Subcutaneous adipose tissue (tissue), 4 donors: ENCODE data around the gene PLEKHG7. TPM values are rescaled to one million over a fixed set of nuclear protein-coding genes. Genes with fewer than 3 reads are reported as not detected.

Experiments used
- CTCF ChIP-seq: fragments of 450-650 bp; IDR thresholded peaks from one replicate; pipeline ENCODE4 v1.5.1; 2016; ENCODE audit warnings: low read depth, mild to moderate bottlenecking, control low read depth, antibody characterized with exemption, moderate library complexity
- total RNA-seq, 4 donors: library from RNA; depleted of rRNA; stranded (reverse); fragments of >200 nt; gene quantifications; one replicate each; pipeline ENCODE4 v1.1.0, GENCODE V29; 2016

PLEKHG7 gene
- total RNA-seq, 4 donors from 2014 or later, result not detected

- TF ChIP-seq CTCF, result no peak
Observed at GRCh38 chr12:92736605-92737004, 33.8 kb downstream of the PLEKHG7 start.

- no peak for TF ChIP-seq CTCF
Observed at GRCh38 chr12:92737855-92738850, 35.4 kb downstream of the PLEKHG7 start.

DNA sequence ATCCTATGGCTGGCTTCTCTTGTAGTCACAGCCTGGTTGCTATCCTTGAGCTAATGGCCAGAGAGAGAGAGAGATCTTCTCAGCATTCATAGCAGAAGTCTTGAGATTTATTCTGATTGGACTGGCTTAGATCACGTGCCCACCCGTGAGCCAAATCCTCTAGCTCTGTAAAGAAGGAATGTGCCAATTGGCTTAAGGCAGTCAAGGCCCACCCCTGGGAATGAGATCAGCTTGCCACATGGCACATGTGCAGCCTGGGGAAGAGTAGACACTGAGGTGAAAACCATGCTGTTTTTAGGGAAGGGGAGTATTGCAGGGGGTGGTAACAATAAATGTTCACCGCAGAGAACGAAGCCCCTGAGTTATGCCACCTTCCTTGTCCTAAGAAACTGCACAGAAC, 36.3 kb downstream of the PLEKHG7 start:
- TF ChIP-seq CTCF, result no peak

DNA sequence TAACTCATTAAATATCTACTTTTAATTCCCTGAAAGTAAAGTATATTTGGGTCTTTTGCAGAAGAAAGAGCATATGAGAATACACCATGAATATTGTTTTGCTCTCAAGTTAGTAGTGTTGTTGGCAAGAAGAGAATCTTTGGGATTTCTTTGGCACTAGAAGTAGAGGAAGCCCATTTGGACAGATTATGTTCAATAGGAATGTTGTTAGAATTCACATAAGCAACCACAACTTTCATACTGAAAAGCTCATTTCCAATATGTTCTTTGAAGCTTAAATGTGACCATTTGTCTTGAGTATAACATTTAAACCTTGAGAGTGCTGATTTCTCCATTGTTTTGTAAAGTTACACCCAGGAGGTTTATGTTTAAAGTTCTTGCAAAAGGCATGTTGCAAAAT, 37.6 kb downstream of the PLEKHG7 start:
- TF ChIP-seq CTCF, result no peak

DNA sequence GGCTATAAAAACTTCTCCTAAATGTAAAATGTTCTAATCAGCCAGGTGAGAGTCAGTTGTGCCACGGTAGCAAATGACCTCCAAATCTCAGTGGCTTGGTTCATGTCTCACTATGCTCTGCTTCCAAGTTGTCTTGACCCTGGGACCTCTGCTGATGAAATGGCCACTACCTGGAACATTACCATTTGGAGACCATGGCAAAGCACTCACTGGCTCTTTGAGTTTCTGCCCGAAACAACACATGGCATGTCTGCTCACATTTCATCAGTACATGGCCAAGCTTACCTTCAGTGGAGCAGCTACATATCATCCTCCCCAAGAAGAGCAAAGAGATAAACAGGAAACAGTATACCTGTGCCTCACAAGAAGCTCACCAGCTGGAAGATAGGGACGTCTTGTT, 40.2 kb downstream of the PLEKHG7 start:
- no peak for TF ChIP-seq CTCF

- no peak for TF ChIP-seq CTCF
Observed at GRCh38 chr12:92745856-92746550, 43.2 kb downstream of the PLEKHG7 start.

GRCh38 chr12:92747151-92747550, 44.4 kb downstream of the PLEKHG7 start:
- TF ChIP-seq CTCF, result no peak
